DMS114 treated with DMSO at 0.1 percent for 48 hours (cell line): ENCODE results near the gene WDR11.
"Not testable (repeated sequence)": the region's sequence is repeated elsewhere in the genome, so short reads cannot be mapped to it uniquely, and the experiment has no call there.

ENCODE experiments used
- DNase-seq: peaks from one replicate; lab custom pipeline; 2025; ENCODE audit not compliant: unreplicated experiment; lab: John Stamatoyannopoulos, UW

WDR11 gene

DNA sequence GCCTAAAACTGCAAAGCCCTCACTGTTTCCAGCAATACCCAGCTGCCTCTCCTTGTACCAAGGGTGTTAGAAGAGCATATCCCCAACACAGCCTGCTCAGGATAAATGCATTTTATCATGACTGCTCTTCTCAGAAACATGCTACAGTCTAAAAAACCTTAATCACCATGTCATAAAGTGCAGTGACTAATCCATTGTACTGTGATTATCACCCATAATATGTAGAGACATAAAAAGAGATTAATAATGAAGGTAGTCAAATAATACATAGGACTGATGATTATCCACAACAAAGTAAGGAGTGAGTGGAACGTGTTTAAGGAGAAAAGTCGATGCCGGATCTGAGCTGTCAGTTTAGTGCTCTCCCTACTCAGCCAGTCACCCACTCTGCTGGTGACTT is 12.2 kb upstream of the WDR11 start:
- no peak for DNase-seq

DNA sequence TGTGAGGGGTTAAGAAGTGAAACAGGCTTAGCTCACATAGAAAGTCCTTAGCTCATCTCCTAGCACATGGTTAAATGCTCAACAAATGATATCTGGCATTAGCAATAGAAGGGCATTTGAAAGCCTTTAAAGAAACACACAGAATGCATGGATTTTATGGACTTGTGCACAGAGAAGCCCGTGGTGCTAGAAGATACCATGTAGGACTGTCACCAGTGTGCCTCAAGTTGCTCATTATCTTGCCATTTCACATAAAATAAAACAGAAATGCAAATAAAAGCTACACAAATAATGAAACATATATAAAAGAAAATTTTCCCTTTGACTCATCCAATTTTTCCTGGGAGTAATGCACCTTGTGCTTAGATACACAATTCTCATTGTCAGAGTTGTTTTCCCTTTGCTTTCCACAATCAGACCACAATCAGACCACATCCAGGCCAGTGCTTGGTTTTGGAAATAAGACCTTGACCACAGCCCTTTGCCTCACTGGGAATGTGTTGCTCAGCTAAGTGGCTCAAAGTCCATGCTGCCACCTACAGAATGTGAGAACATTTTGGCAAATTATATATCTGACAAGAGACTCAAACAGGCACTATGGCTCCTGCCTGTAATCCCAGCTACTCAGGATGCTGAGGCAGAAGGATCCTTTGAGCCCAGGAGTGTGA is 9.5 kb upstream of the WDR11 start:
- DNase-seq = no peak

DNA sequence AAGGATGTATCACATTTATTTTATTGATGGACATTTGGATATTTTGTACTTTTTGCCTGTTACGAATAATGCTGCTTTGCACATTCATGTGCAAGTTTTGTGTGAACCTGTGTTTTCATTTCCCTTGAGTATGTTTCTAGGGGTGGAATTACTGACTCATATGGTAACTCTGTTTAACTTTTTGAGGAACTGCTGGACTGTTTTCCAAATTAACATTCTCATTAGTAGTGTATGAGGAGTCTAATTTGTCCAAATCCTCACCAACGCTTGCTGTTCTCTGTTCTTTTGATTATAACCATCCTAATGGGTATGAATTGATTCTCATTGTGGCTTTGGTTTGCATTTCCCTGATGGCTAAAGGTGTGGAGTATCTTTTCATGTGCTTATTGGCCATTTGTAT is 3.2 kb downstream of the WDR11 start:
- DNase-seq = no peak

DNA sequence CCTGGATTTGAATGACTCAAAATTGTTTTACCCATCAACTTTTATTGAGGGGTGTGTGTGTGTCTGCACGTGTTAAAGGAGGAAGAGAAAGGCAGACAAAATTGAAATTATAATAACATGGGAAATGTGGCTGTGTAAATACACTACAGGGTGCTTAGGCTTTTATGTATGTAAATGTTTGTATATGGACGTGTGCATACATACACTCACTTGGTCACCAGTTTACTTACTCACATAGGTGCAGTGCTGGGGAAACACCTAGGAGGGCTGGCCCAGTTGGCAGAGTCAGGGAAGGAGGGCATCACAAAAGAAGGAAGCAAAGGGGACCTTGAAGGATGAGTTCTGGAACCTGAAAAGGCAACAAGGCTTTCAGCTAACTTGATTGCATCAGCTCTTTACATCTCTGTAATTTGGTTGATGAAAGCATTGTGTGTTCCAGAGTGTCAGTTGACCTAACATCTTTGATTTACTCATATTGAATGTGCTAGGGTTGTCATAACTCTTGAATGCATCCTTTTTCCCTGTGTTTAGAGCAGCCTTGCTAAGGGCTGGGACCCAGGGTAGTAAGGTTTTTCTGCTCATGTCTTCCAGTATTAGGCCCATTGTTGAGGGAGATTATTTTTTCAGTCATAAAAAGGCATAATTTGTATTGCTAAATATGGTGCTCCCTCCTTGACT is 10.2 kb downstream of the WDR11 start:
- DNase-seq = no peak

DNA sequence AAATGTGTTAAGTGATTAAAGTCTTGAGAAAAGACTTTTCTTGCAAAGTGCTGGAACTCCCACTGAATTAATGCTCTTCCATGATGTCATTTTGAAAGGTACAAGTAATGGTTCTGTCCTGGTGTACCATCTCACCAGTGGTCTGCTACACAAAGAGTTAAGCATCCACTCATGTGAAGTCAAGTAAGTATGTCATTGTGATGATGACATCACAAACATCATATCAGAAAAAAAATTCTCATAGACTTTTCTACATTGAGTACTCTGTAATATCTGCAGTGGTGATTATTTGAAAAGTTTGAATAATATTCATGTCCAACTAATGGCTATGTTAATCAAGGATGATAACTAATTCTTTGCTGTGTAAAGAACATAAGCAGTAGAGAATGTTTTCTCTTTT is 22.6 kb downstream of the WDR11 start:
- no peak for DNase-seq

DNA sequence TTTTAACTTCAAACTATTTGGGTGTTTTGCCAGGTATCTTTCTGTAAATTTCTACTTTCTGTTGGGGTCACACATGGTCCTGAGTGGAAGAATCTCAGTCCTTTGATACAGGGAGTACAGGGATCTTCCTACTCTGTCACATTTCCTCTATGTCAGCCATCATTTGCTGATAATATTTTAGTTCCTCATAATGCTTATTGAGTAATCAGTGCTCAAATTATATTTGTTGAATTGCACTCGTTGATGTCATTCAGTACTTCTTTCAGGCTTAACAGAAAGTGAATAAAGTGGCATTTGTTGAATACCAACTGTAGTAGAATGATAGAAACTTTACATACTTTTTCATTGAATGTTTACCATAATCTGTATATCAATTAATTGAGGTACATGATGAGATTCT is 31.9 kb downstream of the WDR11 start:
- DNase-seq = no peak

DNA sequence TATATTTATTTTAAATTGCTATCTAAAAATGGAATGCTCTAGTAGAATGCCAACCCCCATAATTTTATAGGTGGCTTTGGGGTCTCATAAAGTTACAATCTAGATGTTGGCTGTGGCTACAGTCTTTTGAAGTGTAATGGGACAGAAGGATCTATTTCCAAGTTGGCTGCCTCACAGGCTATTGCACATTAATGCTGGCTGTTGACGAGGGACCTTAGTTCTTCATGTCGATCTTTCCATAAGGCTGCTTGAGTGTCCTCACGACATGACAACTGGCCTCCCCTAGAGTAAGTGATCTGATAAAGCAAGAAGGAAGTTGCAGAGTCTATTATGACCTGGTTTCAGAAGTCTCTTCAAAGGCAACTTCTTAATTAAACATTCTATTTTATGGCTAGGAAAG is 36.3 kb downstream of the WDR11 start:
- DNase-seq = no peak

DNA sequence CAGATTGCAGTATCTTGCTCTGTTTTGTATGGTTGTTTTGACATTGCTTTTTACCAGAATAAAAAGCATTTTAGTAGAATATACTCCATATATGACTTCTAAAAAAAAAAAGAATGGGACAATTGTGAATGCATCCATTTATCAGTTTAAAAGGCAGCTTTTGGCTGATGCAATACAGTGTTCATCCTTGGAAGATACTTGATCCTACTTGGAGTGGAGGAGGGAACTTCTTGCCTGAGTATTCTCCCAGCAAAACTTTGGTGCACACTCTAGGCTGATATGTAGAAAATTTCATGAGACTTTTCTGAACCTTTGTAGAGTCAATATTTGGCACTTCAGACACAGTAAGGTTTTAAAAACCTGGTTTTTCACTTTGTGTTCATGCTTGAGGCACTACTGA is 40.2 kb downstream of the WDR11 start:
- no peak for DNase-seq

DNA sequence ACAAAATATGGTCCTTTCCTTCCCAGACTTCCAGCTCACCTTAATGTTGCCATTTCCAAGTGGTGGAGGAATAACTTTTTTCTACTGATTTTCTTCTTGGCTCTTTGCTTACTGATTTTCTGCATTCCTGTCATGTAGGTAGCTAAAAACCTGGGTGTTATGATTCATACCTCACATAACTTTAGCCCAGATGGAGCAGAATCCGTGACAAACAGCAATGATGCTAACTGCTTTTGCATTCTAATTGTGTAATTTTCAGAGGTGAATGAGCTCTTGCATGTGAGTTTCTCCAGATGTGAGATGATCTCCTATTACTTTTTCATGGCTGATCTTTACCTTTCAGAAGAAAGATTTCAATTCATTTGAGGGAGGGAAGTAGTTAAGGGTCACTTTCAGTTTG is 43.4 kb downstream of the WDR11 start:
- no peak for DNase-seq

DNA sequence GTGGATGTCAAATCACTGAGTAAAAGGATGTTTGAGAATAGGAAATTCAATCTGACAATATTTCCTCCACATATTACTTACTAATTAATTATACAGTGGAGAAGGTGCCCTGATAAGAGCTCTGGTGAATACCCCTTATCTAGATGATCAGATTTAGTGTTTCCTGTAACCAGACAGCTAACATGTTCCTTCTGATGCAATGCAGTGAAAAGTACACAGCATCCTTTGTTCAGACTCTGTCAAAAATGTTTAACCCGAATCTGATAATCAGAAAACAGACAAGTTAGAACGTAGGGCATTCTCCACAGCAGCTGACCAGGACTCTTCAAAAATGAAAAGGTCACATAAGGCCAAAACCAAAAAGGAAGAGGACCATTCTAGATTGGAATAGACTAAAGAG is 46.2 kb downstream of the WDR11 start:
- DNase-seq = no peak

DNA sequence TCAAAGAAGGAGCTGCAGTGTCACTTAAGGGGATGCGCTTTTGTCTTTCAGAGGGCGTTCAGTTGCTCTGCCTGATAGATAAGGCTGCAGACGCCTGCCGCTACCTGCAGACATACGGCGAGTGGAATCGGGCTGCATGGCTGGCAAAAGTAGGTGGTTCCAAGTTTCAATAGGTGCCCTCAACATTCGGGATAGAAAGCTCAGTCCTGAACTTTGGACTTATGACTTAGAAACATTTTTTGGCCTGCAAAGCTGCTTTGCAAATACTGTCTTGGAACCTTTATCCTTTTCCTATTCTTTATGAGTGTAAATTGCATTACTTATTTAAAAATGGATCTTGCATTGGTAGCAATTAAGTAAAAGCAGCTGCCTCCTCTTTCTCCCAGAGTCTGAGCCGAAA is 54.1 kb downstream of the WDR11 start:
- no peak for DNase-seq

DNA sequence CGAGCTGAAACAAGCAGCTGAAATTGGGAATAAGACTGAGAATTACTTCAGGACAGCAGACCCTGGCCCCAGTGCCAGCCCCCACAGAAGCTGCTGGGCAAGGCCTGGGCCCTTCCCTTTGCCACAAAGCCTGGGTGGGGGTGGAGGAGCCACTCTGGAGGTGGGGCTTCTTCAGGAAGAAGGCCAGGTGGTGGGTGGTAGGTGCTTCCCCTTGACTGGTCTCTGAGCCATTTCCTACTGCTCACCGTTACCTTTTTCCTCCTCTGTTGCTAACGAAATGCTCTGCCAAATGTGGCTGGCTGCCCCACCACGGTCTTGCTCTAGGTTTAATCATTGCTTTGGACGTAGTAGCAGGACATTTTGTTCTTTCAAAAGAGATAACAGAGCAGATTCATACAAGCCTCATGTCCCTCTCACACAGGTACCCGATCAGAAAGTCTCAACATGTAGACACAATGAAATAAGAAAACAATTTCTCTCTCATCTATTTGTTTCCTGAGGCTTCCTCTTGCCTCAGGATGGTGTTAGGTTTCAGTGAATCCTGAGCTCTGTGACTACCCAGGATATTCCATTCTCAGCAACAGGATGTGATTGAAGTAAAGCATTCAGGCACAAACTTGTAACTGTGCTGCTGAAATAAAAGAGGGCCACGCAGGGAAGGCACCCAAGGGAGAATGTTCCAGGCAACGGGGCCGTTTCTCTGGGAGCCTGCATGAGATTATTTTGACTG is 66.5 kb downstream of the WDR11 start:
- no peak for DNase-seq

DNA sequence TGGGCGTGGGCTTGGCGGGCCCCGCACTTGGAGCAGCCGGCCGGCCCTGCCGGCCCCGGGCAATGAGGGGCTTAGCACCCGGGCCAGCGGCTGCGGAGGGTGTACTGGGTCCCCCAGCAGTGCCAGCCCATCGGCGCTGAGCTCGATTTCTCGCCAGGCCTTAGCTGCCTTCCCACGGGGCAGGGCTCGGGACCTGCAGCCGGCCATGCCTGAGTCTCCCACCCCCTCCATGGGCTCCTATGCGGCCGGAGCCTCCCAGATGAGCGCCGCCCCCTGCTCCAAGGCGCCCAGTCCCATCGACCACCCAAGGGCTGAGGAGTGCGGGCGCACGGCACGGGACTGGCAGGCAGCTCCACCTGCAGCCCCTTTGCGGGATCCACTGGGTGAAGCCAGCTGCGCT is 72.7 kb downstream of the WDR11 start:
- not testable (repeated sequence) for DNase-seq

DNA sequence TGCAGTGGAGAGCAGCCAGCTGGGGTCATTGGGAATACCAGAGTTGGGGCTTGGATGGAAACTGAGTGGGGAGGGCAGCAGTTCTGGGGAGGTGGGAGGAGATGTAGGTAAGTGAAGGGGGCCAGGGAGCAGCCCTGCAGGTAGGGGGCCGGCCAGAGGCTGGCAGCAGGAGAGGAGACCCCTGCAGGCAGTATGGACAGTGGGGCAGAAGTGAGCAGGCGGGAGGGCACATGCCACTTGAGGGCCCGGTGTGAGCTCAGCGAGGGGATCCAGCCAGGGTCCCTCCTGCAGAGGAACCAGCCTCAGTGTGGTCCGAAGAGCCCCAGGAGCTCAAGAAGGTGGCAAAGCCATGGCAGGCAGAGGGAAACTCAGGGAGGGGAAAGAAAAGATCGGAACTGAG is 75.4 kb downstream of the WDR11 start:
- no peak for DNase-seq

DNA sequence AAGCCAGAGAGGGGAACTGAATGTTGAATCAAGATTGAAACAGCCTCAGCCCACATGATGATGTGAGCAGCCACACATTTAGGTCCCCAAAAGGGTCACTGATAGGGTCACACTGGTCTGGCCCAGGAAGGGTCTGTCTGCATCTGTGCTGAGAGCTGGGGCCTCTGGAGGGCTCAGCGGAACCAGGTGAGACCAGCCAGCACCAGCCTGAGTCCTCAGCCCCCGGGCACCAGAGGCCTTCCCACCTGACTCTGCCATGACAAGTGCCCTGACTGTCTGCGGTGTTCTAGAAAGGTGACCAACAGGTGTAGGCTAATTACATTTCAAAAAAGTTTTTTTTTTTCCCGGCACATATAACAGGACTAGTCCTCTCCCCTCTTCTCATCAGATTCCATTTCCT is 76.2 kb downstream of the WDR11 start:
- no peak for DNase-seq

DNA sequence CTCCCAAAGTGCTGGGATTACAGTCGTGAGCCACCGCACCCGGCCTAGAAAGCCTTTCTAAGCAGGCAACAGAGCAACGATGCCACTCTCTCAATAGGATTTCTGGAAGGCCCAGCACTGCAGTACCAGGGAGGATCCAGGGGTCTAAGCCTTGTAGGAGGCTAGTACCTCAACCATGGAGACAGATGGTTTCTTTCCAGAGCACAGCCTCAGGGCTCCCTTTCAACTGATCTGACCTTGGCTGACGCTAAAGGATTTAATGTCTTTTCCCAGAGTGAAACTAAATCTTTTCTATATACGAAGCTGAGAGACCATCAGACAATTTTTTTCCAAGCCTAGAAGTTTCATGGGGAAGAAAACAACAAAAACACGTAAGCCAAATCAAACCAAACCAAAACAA is 78.0 kb downstream of the WDR11 start:
- no peak for DNase-seq

DNA sequence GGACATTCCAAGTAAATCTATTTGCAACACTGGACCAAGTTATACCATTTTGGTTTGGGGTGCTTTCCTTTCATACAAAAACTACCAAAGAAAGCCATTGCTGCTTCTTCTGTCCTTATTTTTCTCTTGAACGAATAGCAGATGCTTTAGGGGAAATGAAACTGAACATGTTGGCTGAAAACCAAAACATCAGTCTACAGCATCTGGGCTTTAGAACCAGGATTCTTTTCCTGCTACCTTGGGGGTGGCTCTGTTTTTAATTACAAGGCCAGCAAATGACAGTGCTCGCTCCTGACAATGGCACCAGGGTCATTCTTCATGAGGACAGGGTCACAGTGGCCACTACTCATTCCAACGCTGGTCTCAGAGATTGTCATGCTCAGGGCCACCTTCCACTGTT is 80.3 kb downstream of the WDR11 start:
- no peak for DNase-seq

DNA sequence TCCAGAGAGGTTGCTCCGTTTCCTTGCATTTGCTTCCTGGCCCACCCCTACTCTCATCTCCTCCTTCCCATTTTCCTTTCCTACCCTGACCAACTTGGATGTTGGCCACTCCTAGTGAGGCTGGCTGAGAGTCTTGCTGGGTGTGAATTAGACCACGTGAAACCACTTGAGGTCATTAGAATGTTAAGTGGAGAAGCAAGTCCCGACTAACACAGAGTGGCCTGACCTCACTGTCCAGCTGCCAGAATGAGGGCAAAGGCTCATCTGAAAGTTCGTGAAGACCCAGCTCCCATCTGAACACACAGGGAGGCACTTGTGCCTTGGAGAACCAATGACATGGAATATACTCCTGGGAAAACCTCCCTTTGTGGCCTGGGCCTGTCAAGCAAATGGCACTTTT is 80.8 kb downstream of the WDR11 start:
- no peak for DNase-seq

DNA sequence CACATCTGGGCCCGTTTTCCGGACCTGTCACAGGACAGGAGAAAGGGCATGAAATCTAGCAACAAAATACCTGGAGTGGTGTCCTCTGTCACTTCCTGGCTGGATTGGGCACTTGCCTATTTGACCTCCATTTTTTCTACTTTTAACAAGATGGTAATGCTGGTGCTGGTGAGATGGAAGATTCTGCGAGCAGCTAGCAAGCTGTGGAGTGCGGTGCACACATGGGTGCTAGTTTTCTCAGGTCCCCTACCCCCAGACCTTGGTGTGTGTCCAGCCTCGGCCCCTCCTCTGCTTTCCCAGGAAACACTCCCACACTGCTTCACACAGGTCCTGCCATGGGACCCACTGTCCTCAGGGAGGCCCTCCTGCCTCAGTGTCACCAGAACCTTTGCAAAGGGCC is 87.7 kb downstream of the WDR11 start:
- no peak for DNase-seq

DNA sequence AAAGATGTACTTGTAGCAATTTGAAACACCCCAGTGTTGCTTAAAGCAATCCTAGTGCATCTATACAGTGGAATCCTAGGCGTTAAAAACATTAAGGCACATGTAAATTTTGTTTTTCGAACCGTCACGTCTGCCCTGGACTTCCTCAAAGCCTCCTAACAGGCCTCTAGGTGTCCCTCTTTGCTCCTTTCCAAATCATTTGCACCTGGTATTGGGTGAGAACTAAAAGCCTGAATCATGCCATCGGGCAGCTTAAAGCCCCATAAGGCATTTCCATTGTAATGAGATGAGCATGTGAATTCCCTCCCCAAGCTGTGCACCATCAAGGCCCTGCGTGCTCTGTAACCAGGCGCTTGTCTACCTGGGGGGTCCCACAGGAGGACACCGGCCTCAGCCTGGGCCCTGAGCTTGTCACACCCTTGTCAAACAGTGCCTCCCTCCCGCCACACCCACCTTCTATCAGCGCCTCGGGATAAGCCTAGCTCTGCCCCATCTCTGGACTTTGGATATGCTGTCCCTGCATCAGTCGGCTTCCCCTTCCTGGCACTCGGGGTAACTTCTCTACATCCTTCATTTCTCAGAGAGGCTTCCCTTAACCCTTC is 89.2 kb downstream of the WDR11 start:
- no peak for DNase-seq

DNA sequence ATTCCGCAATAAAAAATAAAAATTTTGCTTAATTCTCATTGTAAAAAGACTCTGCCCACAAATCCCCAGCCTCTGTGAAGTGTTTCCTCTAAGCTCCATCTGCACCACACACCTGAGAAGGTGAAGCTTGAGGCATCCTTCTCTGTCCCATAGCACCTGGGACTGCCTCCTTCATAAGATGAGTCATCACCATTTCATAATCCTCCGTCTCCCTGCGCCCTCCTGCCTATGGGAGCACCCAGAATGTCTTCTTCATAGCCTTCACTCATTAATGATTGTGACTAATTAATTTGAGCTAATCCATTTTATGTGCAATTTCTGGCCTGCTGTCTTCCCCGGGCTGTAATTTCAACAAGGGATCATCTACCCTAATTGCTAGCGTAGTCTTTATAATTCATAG is 90.3 kb downstream of the WDR11 start:
- DNase-seq = no peak

DNA sequence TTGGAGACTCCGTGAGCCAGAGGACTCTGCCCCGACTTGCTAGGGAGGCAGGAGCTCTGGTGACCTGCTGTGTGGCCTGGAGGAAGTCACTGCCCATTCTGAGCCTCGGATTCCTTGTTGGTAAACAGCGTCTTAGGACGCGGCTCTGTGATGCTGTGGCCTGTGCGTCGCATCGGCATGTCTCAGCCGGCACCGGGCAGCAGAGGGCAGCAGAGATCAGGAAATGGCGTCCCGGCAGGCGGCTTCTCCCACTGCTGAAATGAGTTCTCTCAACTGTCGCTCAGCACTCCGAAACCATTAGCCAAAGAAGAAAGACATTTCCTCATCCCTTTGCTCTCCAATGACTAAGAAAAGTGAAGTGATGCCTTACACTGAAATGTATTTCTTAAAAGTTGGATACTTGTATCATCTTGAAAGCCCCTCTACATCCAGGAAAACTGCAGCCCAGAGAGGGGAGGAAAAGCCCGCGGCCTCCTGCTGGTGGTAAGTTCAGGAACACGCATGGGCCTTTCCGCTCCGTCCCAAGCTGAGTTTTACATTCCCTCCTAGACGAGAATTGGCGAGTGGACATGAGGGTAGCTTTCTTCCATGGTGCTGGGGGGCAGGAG is 91.7 kb downstream of the WDR11 start:
- DNase-seq = peak; percentile 86
